ENCODE measurements around the gene CYP17A1.

CYP17A1 gene

DNA sequence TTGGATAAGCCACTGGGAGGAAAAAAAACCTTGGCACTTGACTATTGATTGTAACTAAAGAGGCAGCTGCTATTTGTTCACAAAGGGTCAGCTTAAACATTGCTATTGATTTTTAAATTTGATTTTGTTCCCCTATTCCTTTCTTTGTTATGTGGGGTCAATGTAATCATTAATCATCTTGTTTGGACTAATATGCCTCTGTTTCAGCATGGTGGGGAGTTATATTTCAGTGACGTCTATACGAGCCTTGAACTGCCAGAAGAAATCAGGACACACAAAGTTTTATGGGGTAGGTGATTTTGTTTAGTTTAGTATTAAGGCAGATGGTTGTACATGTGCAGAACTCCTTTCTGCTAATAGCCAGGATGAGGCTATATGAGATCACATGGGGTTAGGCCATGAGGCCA, 39.5 kb upstream of the CYP17A1 start:
- no peaks in the 10 kb centered on the region for H3K27me3 ChIP-seq (ENCODE audit: low read length)
- H3F3A ChIP-seq (ENCODE audit: insufficient read depth) = no peaks in the 10 kb centered on the region
- no peaks in the 10 kb centered on the region for H3K79me2 ChIP-seq (ENCODE audit: insufficient read depth, low read length)
- no peak overlapping the region for H3K27ac ChIP-seq (ENCODE audit: low read depth, low read length)
- H3K36me3 ChIP-seq (ENCODE audit: low read length) = no peaks in the 10 kb centered on the region
- H3K9me3 ChIP-seq (ENCODE audit: insufficient read depth, low read length) = no peaks in the 10 kb centered on the region
- H3K9ac ChIP-seq (ENCODE audit: low read length) = no peak overlapping the region
- no peak overlapping the region for H2AFZ ChIP-seq (ENCODE audit: low read depth, low read length, severe bottlenecking)
- H3K4me2 ChIP-seq (ENCODE audit: low read depth, low read length, poor library complexity, severe bottlenecking) = no peak overlapping the region
- H3K4me3 ChIP-seq (ENCODE audit: insufficient read depth, low read length, poor library complexity, severe bottlenecking) = no peak overlapping the region
- TF ChIP-seq, protein P1, sequence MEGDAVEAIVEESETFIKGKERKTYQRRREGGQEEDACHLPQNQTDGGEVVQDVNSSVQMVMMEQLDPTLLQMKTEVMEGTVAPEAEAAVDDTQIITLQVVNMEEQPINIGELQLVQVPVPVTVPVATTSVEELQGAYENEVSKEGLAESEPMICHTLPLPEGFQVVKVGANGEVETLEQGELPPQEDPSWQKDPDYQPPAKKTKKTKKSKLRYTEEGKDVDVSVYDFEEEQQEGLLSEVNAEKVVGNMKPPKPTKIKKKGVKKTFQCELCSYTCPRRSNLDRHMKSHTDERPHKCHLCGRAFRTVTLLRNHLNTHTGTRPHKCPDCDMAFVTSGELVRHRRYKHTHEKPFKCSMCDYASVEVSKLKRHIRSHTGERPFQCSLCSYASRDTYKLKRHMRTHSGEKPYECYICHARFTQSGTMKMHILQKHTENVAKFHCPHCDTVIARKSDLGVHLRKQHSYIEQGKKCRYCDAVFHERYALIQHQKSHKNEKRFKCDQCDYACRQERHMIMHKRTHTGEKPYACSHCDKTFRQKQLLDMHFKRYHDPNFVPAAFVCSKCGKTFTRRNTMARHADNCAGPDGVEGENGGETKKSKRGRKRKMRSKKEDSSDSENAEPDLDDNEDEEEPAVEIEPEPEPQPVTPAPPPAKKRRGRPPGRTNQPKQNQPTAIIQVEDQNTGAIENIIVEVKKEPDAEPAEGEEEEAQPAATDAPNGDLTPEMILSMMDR (IDR thresholded peaks at IDR 0.05; ENCODE audit: insufficient read depth, low read length, poor library complexity, severe bottlenecking) = no peak
- no peak for TF ChIP-seq EZH2phosphoT487 (conservative IDR thresholded peaks at IDR 0.05; ENCODE audit: low read length)
- H4K20me1 ChIP-seq (ENCODE audit: low read depth, low read length) = no peaks in the 10 kb centered on the region
- no peaks in the 10 kb centered on the region for H3K9me2 ChIP-seq (replicated peaks; ENCODE audit: insufficient read depth, low read length)

DNA sequence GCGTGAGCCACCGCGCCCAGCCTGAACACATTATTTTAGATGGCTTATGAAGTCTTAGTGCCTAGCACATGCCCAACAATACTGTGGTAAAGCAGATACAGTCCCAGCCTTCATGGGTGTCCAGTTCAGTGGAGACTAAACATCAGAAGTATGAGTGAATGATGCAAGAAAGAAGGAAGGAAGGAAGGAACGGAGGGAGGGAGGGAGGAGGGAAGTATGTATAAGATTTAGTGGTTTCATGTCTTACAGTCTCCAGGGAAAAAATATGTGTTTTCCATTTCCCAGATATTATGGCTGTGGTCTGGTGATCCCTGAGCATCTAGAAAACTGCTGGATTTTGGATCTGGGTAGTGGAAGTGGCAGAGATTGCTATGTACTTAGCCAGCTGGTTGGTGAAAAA, 35.0 kb upstream of the CYP17A1 start:
- H3F3A ChIP-seq (ENCODE audit: insufficient read depth) = no peaks in the 10 kb centered on the region
- H2AFZ ChIP-seq (ENCODE audit: low read depth, low read length, severe bottlenecking) = no peak overlapping the region
- H3K79me2 ChIP-seq (ENCODE audit: insufficient read depth, low read length) = no peaks in the 10 kb centered on the region
- H4K20me1 ChIP-seq (ENCODE audit: low read depth, low read length) = no peaks in the 10 kb centered on the region
- H3K9me3 ChIP-seq (ENCODE audit: insufficient read depth, low read length) = no peaks in the 10 kb centered on the region
- no peaks in the 10 kb centered on the region for H3K27me3 ChIP-seq (ENCODE audit: low read length)
- H3K4me3 ChIP-seq (ENCODE audit: insufficient read depth, low read length, poor library complexity, severe bottlenecking) = no peak overlapping the region
- H3K27ac ChIP-seq (ENCODE audit: low read depth, low read length) = no peak overlapping the region
- no peak overlapping the region for H3K4me2 ChIP-seq (ENCODE audit: low read depth, low read length, poor library complexity, severe bottlenecking)
- H3K9ac ChIP-seq (ENCODE audit: low read length) = no peak overlapping the region
- no peaks in the 10 kb centered on the region for H3K9me2 ChIP-seq (replicated peaks; ENCODE audit: insufficient read depth, low read length)
- H3K36me3 ChIP-seq (ENCODE audit: low read length) = no peaks in the 10 kb centered on the region
- TF ChIP-seq EZH2phosphoT487 (conservative IDR thresholded peaks at IDR 0.05; ENCODE audit: low read length) = no peak
- TF ChIP-seq, protein P1 (IDR thresholded peaks at IDR 0.05; ENCODE audit: insufficient read depth, low read length, poor library complexity, severe bottlenecking) = no peak

DNA sequence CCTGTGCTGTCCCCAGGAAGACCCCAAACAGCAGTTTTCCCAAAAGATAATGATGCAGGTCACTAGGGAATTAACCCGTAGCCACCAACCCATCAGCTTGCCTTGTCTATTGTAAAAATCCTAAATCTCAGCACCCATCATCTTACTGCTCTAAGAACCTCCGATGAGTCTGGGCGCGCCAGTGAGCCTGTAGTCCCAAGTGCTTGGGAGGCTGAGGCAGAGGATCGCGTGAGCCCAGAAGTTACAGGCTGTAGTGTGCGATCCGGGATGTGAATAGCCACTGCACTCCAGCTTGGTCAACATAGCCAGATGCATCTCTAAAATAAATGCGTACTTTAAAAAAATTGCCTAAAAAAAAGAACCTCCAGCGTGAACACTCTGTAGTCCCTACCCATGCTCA, 33.0 kb upstream of the CYP17A1 start:
- no peak overlapping the region for H3K9ac ChIP-seq (ENCODE audit: low read length)
- H3K4me2 ChIP-seq (ENCODE audit: low read depth, low read length, poor library complexity, severe bottlenecking) = no peak overlapping the region
- no peak overlapping the region for H3K4me3 ChIP-seq (ENCODE audit: insufficient read depth, low read length, poor library complexity, severe bottlenecking)
- no peak overlapping the region for H2AFZ ChIP-seq (ENCODE audit: low read depth, low read length, severe bottlenecking)
- H3K79me2 ChIP-seq (ENCODE audit: insufficient read depth, low read length) = no peaks in the 10 kb centered on the region
- no peaks in the 10 kb centered on the region for H3K27me3 ChIP-seq (ENCODE audit: low read length)
- no peaks in the 10 kb centered on the region for H3K9me2 ChIP-seq (replicated peaks; ENCODE audit: insufficient read depth, low read length)
- no peaks in the 10 kb centered on the region for H3K9me3 ChIP-seq (ENCODE audit: insufficient read depth, low read length)
- H3K27ac ChIP-seq (ENCODE audit: low read depth, low read length) = no peak overlapping the region
- H3K36me3 ChIP-seq (ENCODE audit: low read length) = no peaks in the 10 kb centered on the region
- no peak for TF ChIP-seq EZH2phosphoT487 (conservative IDR thresholded peaks at IDR 0.05; ENCODE audit: low read length)
- TF ChIP-seq, protein P1 (IDR thresholded peaks at IDR 0.05; ENCODE audit: insufficient read depth, low read length, poor library complexity, severe bottlenecking) = no peak
- H4K20me1 ChIP-seq (ENCODE audit: low read depth, low read length) = no peaks in the 10 kb centered on the region
- no peaks in the 10 kb centered on the region for H3F3A ChIP-seq (ENCODE audit: insufficient read depth)

Data from SU-DHL-6 (cell line).